K562 (cell line): ENCODE measurements around the gene SP140L. TPM values are rescaled to one million over a fixed set of nuclear protein-coding genes. Genes with fewer than 3 reads are reported as not detected.

Experiments used
- ATF1 ChIP-seq, 2 experiments: fragments of 450-650 bp in 1 of 2; IDR thresholded peaks; 2 replicates each; pipeline ENCODE4 v1.6.1; 2016; ENCODE audit warnings: missing compliant biosample characterization in 1 of 2, missing genetic modification characterization in 1 of 2
- CBX1 ChIP-seq: sonication (generic); IDR thresholded peaks from 2 replicates; pipeline ENCODE4 v1.6.1; 2016; ENCODE audit warnings: antibody characterized with exemption, low read depth, mild to moderate bottlenecking
- EP300 ChIP-seq: IDR thresholded peaks from 2 replicates; pipeline ENCODE4 v1.6.1; 2012; ENCODE audit warnings: low read length, improper control_type of control experiment
- LCOR ChIP-seq: sonication (generic); formaldehyde crosslinking; IDR thresholded peaks from 2 replicates; pipeline ENCODE4 v1.8.0; 2022; ENCODE audit warnings: mild to moderate bottlenecking, missing genetic modification reagents
- MCM3 ChIP-seq: fragments of 450-650 bp; IDR thresholded peaks from 2 replicates; pipeline ENCODE4 v1.6.1; 2016
- MTA2 ChIP-seq: fragments of 450-650 bp; IDR thresholded peaks from 2 replicates; pipeline ENCODE4 v1.6.1; 2016; ENCODE audit warnings: low read depth
- MTA3 ChIP-seq: fragments of 450-650 bp; formaldehyde crosslinking; IDR thresholded peaks from 2 replicates; pipeline ENCODE4 v1.6.1; 2017; ENCODE audit warnings: mild to moderate bottlenecking, borderline replicate concordance
- NCOA4 ChIP-seq: fragments of 450-650 bp; IDR thresholded peaks from 2 replicates; pipeline ENCODE4 v1.6.1; 2018; ENCODE audit warnings: mild to moderate bottlenecking; ENCODE audit not compliant: partially characterized antibody
- NFE2 ChIP-seq: IDR thresholded peaks from 2 replicates; pipeline ENCODE4 v1.6.1; 2014; ENCODE audit warnings: antibody characterized with exemption, low read depth
- POLR2B ChIP-seq: fragments of 450-650 bp; IDR thresholded peaks from 2 replicates; pipeline ENCODE4 v1.6.1; 2018; ENCODE audit warnings: low read depth; ENCODE audit not compliant: partially characterized antibody
- YBX1 ChIP-seq: fragments of 450-650 bp; IDR thresholded peaks from 2 replicates; pipeline ENCODE4 v1.7.1; 2016; ENCODE audit warnings: mild to moderate bottlenecking
- ZNF175 ChIP-seq: fragments of 200-800 bp; sonication (Bioruptor generic); IDR thresholded peaks from 2 replicates; pipeline ENCODE4 v1.6.1; 2016; ENCODE audit warnings: low read depth, mild to moderate bottlenecking, missing genetic modification characterization, missing compliant biosample characterization
- polyA plus RNA-seq, 8 experiments: library from polyadenylated mRNA; depleted of rRNA in 4 of 8; stranded (reverse) in 5 of 8; unstranded in 3 of 8; fragments of >200 nt; fragmentation: Nextera tagmentation in 2 of 8; fragmentation: Illumina TruSeq in 1 of 8; extraction: Ambion mirVana in 2 of 8; extraction: Trizol in 1 of 8; gene quantifications; 2 replicates each; pipeline versions ENCODE4 v1.2.1 to v1.2.3, GENCODE V29; 2011 to 2014; ENCODE audit warnings: inconsistent platforms in 1 of 8, missing spikeins in 1 of 8
- total RNA-seq, 7 experiments: library from RNA; depleted of rRNA in 6 of 7; stranded (reverse); fragments of >200 nt in 6 of 7; fragmentation: Illumina TruSeq in 2 of 7; extraction: Trizol in 2 of 7; gene quantifications; 2 replicates each; pipeline versions ENCODE4 v1.2.1 to v1.2.3, GENCODE V29; 2011 to 2021; ENCODE audit warnings: low replicate concordance in 1 of 7
- TF ChIP-seq, protein P1 (sequence below): sonication (generic); formaldehyde crosslinking; IDR thresholded peaks from 2 replicates; pipeline ENCODE4 v1.8.1; 2023; ENCODE audit warnings: mild to moderate bottlenecking, missing genetic modification reagents

The SP140L gene
- total and polyA plus RNA-seq, 9 of the 15 experiments (the other 6 are each of a cell fraction or from before 2014, with no cell fraction given), result 4.0 to 15.5 (median 11.3) TPM

DNA sequence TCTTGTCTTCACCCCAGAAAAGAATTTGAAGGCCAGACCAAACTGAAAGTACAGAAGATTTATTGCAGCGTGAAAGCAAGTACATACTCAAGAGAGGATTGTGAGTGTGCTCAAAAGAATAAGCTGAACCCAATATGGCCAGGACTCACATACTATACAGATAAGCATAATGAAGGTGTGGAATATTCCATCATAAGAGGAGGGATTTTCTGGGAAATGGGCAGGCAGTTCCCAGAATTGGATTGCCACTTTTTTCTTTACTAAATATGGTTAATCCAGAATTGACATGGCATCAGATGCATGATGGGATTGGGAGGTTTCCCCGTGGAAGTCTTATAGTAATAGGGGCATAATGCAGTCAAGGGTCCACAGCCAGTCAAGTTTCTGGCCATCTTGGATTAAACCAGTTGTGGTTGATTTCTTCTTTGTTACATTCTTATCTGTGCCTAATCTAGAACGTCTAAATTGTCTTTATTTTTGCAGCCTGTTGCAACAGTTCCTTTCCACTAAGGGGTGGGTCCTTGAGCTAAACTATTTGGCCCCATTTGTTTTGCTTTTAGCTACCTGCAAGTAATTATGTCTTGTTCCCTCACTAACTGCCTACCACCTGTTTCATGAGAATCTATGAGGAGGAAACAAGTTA, 9.0 kb downstream of the SP140L start (continued):
- TF ChIP-seq, protein P1, sequence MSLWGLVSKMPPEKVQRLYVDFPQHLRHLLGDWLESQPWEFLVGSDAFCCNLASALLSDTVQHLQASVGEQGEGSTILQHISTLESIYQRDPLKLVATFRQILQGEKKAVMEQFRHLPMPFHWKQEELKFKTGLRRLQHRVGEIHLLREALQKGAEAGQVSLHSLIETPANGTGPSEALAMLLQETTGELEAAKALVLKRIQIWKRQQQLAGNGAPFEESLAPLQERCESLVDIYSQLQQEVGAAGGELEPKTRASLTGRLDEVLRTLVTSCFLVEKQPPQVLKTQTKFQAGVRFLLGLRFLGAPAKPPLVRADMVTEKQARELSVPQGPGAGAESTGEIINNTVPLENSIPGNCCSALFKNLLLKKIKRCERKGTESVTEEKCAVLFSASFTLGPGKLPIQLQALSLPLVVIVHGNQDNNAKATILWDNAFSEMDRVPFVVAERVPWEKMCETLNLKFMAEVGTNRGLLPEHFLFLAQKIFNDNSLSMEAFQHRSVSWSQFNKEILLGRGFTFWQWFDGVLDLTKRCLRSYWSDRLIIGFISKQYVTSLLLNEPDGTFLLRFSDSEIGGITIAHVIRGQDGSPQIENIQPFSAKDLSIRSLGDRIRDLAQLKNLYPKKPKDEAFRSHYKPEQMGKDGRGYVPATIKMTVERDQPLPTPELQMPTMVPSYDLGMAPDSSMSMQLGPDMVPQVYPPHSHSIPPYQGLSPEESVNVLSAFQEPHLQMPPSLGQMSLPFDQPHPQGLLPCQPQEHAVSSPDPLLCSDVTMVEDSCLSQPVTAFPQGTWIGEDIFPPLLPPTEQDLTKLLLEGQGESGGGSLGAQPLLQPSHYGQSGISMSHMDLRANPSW (CRISPR knock-in tag), result no peak
- peak; percentile 51; the same call in 1 of the 2 replicates for TF ChIP-seq EP300
- no peak for TF ChIP-seq MTA3
- no peak for TF ChIP-seq ATF1 (CRISPR knock-in tag; IDR thresholded peaks at IDR 0.05)
- peak; percentile 50; the same call in 1 of the 2 replicates for TF ChIP-seq ATF1 (tag; IDR thresholded peaks at IDR 0.05)
- TF ChIP-seq NFE2, result no peak
- no peak for TF ChIP-seq CBX1
- no peak for TF ChIP-seq YBX1
- no peak for TF ChIP-seq MTA2
- TF ChIP-seq ZNF175 (CRISPR knock-in tag), result 0 out of 2 replicates have a peak, but pooled peaks have one; percentile 83
- no peak for TF ChIP-seq NCOA4
- TF ChIP-seq POLR2B, result no peak
- no peak for TF ChIP-seq MCM3
- no peak for TF ChIP-seq LCOR
